HepG2 (cell line): ENCODE measurements around the gene LMF2. TPM values are rescaled to one million over a fixed set of nuclear protein-coding genes. Genes with fewer than 3 reads are reported as not detected.

Experiments
- ARNTL ChIP-seq: sonication (generic); formaldehyde crosslinking; IDR thresholded peaks from 2 replicates; pipeline ENCODE4 v1.4.0; 2020; ENCODE audit warnings: mild to moderate bottlenecking, missing genetic modification reagents
- ATF7-NPFF ChIP-seq: sonication (generic); formaldehyde crosslinking; IDR thresholded peaks from 2 replicates; pipeline ENCODE4 v1.8.1; 2023; ENCODE audit warnings: mild to moderate bottlenecking, low read depth, missing genetic modification reagents, moderate library complexity
- BCL6 ChIP-seq: IDR thresholded peaks from 2 replicates; pipeline ENCODE4 v1.6.1; 2016; ENCODE audit warnings: missing genetic modification reagents, missing compliant biosample characterization
- GATAD2A ChIP-seq: IDR thresholded peaks from 2 replicates; pipeline ENCODE4 v1.6.1; 2016
- MEIS2 ChIP-seq: sonication (generic); formaldehyde crosslinking; IDR thresholded peaks from 2 replicates; pipeline ENCODE4 v1.9.0; 2021; ENCODE audit warnings: mild to moderate bottlenecking, missing genetic modification reagents
- PPARG ChIP-seq: conservative IDR thresholded peaks from 2 replicates; pipeline ENCODE4 v1.6.1; 2016; ENCODE audit warnings: missing biosample characterization, missing genetic modification reagents
- SALL1 ChIP-seq: sonication (generic); formaldehyde crosslinking; IDR thresholded peaks from 2 replicates; pipeline ENCODE4 v1.8.0; 2022; ENCODE audit warnings: mild to moderate bottlenecking, missing genetic modification reagents
- SAP130 ChIP-seq: IDR thresholded peaks from 2 replicates; pipeline ENCODE4 v1.6.1; 2016; ENCODE audit warnings: low read depth
- SP5 ChIP-seq: IDR thresholded peaks from 2 replicates; pipeline ENCODE4 v1.6.1; 2016; ENCODE audit warnings: low read depth, borderline replicate concordance
- STAT5B ChIP-seq: sonication (generic); formaldehyde crosslinking; IDR thresholded peaks from 2 replicates; pipeline ENCODE4 v1.4.0; 2020; ENCODE audit warnings: missing genetic modification reagents
- THAP9 ChIP-seq: sonication (generic); formaldehyde crosslinking; IDR thresholded peaks from 2 replicates; pipeline ENCODE4; 2020; ENCODE audit warnings: missing genetic modification reagents, mild to moderate bottlenecking, borderline replicate concordance
- YY1 ChIP-seq: IDR thresholded peaks from 2 replicates; pipeline ENCODE4 v1.6.1; 2011; ENCODE audit warnings: low read length, low read depth, moderate library complexity, mild to moderate bottlenecking; ENCODE audit not compliant: insufficient read depth, insufficient replicate concordance
- ZBTB14 ChIP-seq: sonication (generic); formaldehyde crosslinking; IDR thresholded peaks from 2 replicates; pipeline ENCODE4 v1.4.0; 2020; ENCODE audit warnings: missing genetic modification reagents
- ZNF30 ChIP-seq: sonication (generic); formaldehyde crosslinking; IDR thresholded peaks from 2 replicates; pipeline ENCODE4 v1.5.0; 2020; ENCODE audit warnings: mild to moderate bottlenecking, missing genetic modification reagents
- ZNF350 ChIP-seq: sonication (generic); formaldehyde crosslinking; IDR thresholded peaks from 2 replicates; pipeline ENCODE4 v1.4.0; 2020; ENCODE audit warnings: mild to moderate bottlenecking, low read depth, missing genetic modification reagents, borderline replicate concordance
- ZNF574 ChIP-seq: sonication (generic); formaldehyde crosslinking; IDR thresholded peaks from 2 replicates; pipeline ENCODE4 v1.4.0; 2020; ENCODE audit warnings: missing genetic modification reagents
- ZNF788 ChIP-seq: sonication (generic); formaldehyde crosslinking; IDR thresholded peaks from 2 replicates; pipeline ENCODE4 v1.5.0; 2020; ENCODE audit warnings: mild to moderate bottlenecking, missing genetic modification reagents, borderline replicate concordance
- ZNF883 ChIP-seq: sonication (generic); formaldehyde crosslinking; IDR thresholded peaks from 2 replicates; pipeline ENCODE4 v1.5.1; 2020; ENCODE audit warnings: mild to moderate bottlenecking, missing genetic modification reagents; ENCODE audit errors: not compliant biosample characterization
- ZSCAN22 ChIP-seq: sonication (generic); formaldehyde crosslinking; IDR thresholded peaks from 2 replicates; pipeline ENCODE4 v1.4.0; 2020; ENCODE audit warnings: mild to moderate bottlenecking, missing genetic modification reagents
- polyA plus RNA-seq, 8 experiments: library from polyadenylated mRNA; depleted of rRNA in 3 of 8; stranded (reverse) in 7 of 8; unstranded in 1 of 8; fragments of >200 nt; fragmentation: Illumina TruSeq in 4 of 8; extraction: Trizol in 4 of 8; gene quantifications; 2 replicates each; pipeline versions ENCODE4 v1.2.1 to v1.2.3, GENCODE V29; 2011 to 2016; ENCODE audit warnings: low read depth in 4 of 8, missing spikeins in 1 of 8, mixed read lengths in 1 of 8; ENCODE audit not compliant: insufficient read depth in 1 of 8
- total RNA-seq, 5 experiments: library from RNA; depleted of rRNA; stranded (reverse); fragments of >200 nt; fragmentation: Illumina TruSeq; extraction: Trizol; gene quantifications; 2 replicates each; pipeline ENCODE4 v1.2.3, GENCODE V29; 2016; ENCODE audit warnings: low read depth in 1 of 5
- TF ChIP-seq, protein P1 (sequence below): sonication (generic); formaldehyde crosslinking; IDR thresholded peaks from 2 replicates; pipeline ENCODE4 v1.5.0; 2020; ENCODE audit warnings: missing genetic modification reagents, mild to moderate bottlenecking, borderline replicate concordance
- TF ChIP-seq, protein P2 (sequence below): sonication (generic); formaldehyde crosslinking; IDR thresholded peaks from 2 replicates; pipeline ENCODE4 v1.4.0; 2020; ENCODE audit warnings: missing genetic modification reagents; ENCODE audit errors: not compliant biosample characterization

LMF2 gene
- total and polyA plus RNA-seq, 2 of the 13 experiments (the other 11 are each of a cell fraction or from before 2014, with no cell fraction given), result 23.3 to 30.6 TPM

- TF ChIP-seq, protein P1, sequence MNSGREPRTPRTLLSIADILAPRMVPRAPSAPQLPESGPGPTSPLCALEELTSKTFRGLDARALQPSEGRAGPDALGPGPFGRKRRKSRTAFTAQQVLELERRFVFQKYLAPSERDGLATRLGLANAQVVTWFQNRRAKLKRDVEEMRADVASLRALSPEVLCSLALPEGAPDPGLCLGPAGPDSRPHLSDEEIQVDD (CRISPR knock-in tag), result 0 out of 2 replicates have a peak, but pooled peaks have one; percentile 56
- no peak for TF ChIP-seq ZNF883 (CRISPR knock-in tag)
- TF ChIP-seq, protein P2, sequence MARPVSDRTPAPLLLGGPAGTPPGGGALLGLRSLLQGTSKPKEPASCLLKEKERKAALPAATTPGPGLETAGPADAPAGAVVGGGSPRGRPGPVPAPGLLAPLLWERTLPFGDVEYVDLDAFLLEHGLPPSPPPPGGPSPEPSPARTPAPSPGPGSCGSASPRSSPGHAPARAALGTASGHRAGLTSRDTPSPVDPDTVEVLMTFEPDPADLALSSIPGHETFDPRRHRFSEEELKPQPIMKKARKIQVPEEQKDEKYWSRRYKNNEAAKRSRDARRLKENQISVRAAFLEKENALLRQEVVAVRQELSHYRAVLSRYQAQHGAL (CRISPR knock-in tag), result no peak
- TF ChIP-seq ZNF788 (CRISPR knock-in tag), result peak; percentile 18; the same call in 1 of the 2 replicates
- TF ChIP-seq PPARG (CRISPR knock-in tag), result no peak
- TF ChIP-seq ZNF350 (CRISPR knock-in tag), result no peak
- no peak for TF ChIP-seq STAT5B
- TF ChIP-seq ATF7-NPFF (CRISPR knock-in tag), result no peak
- no peak for TF ChIP-seq MEIS2 (CRISPR knock-in tag)
- no peak; the same call in 1 of the 2 replicates for TF ChIP-seq THAP9 (CRISPR knock-in tag)
- TF ChIP-seq YY1, result peak; percentile 91
- TF ChIP-seq ZBTB14 (CRISPR knock-in tag), result no peak
- no peak for TF ChIP-seq ZSCAN22 (CRISPR knock-in tag)
- TF ChIP-seq ARNTL (CRISPR knock-in tag), result no peak
- TF ChIP-seq ZNF574, result 0 out of 2 replicates have a peak, but pooled peaks have one; percentile 12
- TF ChIP-seq SAP130 (CRISPR knock-in tag), result peak; percentile 69
- TF ChIP-seq BCL6, result no peak
- 0 out of 2 replicates have a peak, but pooled peaks have one; percentile 14 for TF ChIP-seq GATAD2A (CRISPR knock-in tag)
- TF ChIP-seq ZNF30, result no peak
- TF ChIP-seq SP5 (CRISPR knock-in tag), result 0 out of 2 replicates have a peak, but pooled peaks have one; percentile 10
- peak; percentile 63 for TF ChIP-seq SALL1
Observed at GRCh38 chr22:50474710-50475651, 32.5 kb downstream of the LMF2 start, which contains the start of gene SBF1 (continued).
